Panc1 (cell line): Measurements from ENCODE around the gene CALD1. TPM values are rescaled to one million over a fixed set of nuclear protein-coding genes. Genes with fewer than 3 reads are reported as not detected.

ENCODE experiments used
- ATAC-seq: fragments of 200-7000 bp; cut with Tn5 transposase; 2 replicates; pipeline ENCODE4 v1.9.1; 2020; ENCODE audit warnings: mild to moderate bottlenecking, moderate library complexity
- BruUV-seq: library from RNA; stranded (reverse); fragments of 400-500 nt; replicated peaks from 2 replicates; lab custom pipeline; 2021; lab: Mats Ljungman, UMichigan
- CTCF ChIA-PET: fragments of 300-600 bp; sonication (Branson Sonifier 250); formaldehyde crosslinking; loops from one replicate; lab custom pipeline; 2022; ENCODE audit warnings: antibody characterized with exemption; lab: Charles Lee
- POLR2A ChIA-PET: fragments of 300-600 bp; sonication (Branson Sonifier 250); formaldehyde crosslinking; loops from one replicate; lab custom pipeline; 2022; ENCODE audit warnings: antibody characterized with exemption; lab: Charles Lee
- DNase-seq: peaks from one replicate; pipeline ENCODE4 v3.0.0-alpha.2; 2010; ENCODE audit warnings: low read depth, low spot score
- H3K27ac ChIP-seq: 2 replicates; pipeline ENCODE4 v1.5.1; 2011; ENCODE audit warnings: mild to moderate bottlenecking, low read length, inconsistent platforms
- H3K27me3 ChIP-seq: fragments of 200-500 bp; sonication (Bioruptor generic); 2 replicates; pipeline ENCODE4 v1.6.0; 2014; ENCODE audit warnings: low read length, inconsistent platforms; ENCODE audit not compliant: control insufficient read depth, insufficient read depth
- H3K36me3 ChIP-seq: fragments of 200-500 bp; sonication (Bioruptor generic); 2 replicates; pipeline ENCODE4 v1.5.1; 2014; ENCODE audit warnings: inconsistent platforms, mild to moderate bottlenecking, low read length, moderate library complexity; ENCODE audit not compliant: control insufficient read depth, insufficient read depth
- H3K4me1 ChIP-seq: 2 replicates; pipeline ENCODE4 v1.5.1; 2011; ENCODE audit warnings: inconsistent platforms, mild to moderate bottlenecking, low read length, moderate library complexity; ENCODE audit not compliant: control insufficient read depth, insufficient read depth
- H3K4me3 ChIP-seq, 2 experiments: 2 replicates each; pipeline ENCODE4 v1.5.1; 2011 to 2012; ENCODE audit warnings: low read depth in 2 of 2, low read length in 2 of 2, mild to moderate bottlenecking in 2 of 2, inconsistent platforms in 1 of 2, moderate library complexity in 1 of 2
- H3K9me3 ChIP-seq: fragments of 200-500 bp; sonication (Bioruptor generic); 2 replicates; pipeline ENCODE4 v1.5.1; 2014; ENCODE audit warnings: low read depth, mild to moderate bottlenecking, inconsistent platforms, low read length, moderate library complexity; ENCODE audit not compliant: control insufficient read depth, insufficient read depth
- POLR2AphosphoS5 ChIP-seq: IDR thresholded peaks from 2 replicates; pipeline ENCODE4 v1.6.1; 2012; ENCODE audit warnings: mild to moderate bottlenecking, low read depth, low read length, moderate library complexity
- SIN3A ChIP-seq: IDR thresholded peaks from 2 replicates; pipeline ENCODE4 v1.6.1; 2012; ENCODE audit warnings: low read depth, mild to moderate bottlenecking, low read length, moderate library complexity, borderline replicate concordance; ENCODE audit not compliant: insufficient read depth
- TCF7L2 ChIP-seq: IDR thresholded peaks from 2 replicates; pipeline ENCODE4 v1.6.1; 2011; ENCODE audit warnings: mild to moderate bottlenecking, low read depth, low read length, inconsistent platforms
- in situ Hi-C: cut with HindIII; loops from 2 replicates; pipeline ENCODE4 v1.10.0; 2016; ENCODE audit warnings: low sequenced_read_pairs, low pct_unique_long_range_greater_than_20kb
- intact Hi-C: fragments of 100-400 bp; cut with micrococcal nuclease; formaldehyde crosslinking; loops from one replicate; pipeline ENCODE4 v1.10.0; 2022; ENCODE audit not compliant: unreplicated experiment
- total RNA-seq: library from RNA; stranded (reverse); gene quantifications from one replicate; pipeline ENCODE4 v1.2.1, GENCODE V29; 2021; ENCODE audit not compliant: unreplicated experiment
- TF ChIP-seq, protein P1 (sequence below), 2 experiments: IDR thresholded peaks; 2 replicates each; pipeline ENCODE4 v1.6.1; 2011 to 2012; ENCODE audit warnings: low read depth in 2 of 2, control low read depth in 1 of 2, low read length in 1 of 2, mild to moderate bottlenecking in 1 of 2, moderate library complexity in 1 of 2; ENCODE audit not compliant: insufficient read depth in 1 of 2
- TF ChIP-seq, protein P2 (sequence below): fragments of 450-650 bp; IDR thresholded peaks from 2 replicates; pipeline ENCODE4 v1.5.1; 2017; ENCODE audit warnings: mild to moderate bottlenecking

CALD1 gene
- total RNA-seq, 1 experiment from 2014 or later, result 9.2 TPM

DNA sequence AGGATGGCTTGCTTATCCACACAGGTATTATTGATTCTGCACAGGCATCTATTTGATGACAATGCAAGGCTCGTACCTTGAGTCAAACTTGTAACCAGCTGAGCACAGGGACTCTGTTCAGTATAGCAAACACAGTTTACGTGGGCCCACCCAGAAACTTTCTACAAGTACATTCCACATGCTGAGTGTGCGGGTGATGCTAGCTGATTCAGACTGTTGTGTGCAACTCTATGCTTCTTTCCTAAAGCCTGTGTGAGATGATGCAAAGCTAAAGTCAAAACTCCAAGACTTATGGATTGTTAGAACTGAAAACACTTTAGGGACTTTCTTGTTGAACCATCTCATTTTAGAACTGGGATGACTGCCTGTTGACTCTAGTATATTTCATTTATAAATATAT, 21.5 kb upstream of the CALD1 start:
- no peaks in the 10 kb centered on the region for H3K36me3 ChIP-seq
- ChIA-PET POLR2A (no interaction called here), CTCF (no interaction called here)
- H3K27ac ChIP-seq, result no peak overlapping the region
- in situ Hi-C loops (no loop called here), intact Hi-C loops (no loop called here)
- TF ChIP-seq, protein P1, sequence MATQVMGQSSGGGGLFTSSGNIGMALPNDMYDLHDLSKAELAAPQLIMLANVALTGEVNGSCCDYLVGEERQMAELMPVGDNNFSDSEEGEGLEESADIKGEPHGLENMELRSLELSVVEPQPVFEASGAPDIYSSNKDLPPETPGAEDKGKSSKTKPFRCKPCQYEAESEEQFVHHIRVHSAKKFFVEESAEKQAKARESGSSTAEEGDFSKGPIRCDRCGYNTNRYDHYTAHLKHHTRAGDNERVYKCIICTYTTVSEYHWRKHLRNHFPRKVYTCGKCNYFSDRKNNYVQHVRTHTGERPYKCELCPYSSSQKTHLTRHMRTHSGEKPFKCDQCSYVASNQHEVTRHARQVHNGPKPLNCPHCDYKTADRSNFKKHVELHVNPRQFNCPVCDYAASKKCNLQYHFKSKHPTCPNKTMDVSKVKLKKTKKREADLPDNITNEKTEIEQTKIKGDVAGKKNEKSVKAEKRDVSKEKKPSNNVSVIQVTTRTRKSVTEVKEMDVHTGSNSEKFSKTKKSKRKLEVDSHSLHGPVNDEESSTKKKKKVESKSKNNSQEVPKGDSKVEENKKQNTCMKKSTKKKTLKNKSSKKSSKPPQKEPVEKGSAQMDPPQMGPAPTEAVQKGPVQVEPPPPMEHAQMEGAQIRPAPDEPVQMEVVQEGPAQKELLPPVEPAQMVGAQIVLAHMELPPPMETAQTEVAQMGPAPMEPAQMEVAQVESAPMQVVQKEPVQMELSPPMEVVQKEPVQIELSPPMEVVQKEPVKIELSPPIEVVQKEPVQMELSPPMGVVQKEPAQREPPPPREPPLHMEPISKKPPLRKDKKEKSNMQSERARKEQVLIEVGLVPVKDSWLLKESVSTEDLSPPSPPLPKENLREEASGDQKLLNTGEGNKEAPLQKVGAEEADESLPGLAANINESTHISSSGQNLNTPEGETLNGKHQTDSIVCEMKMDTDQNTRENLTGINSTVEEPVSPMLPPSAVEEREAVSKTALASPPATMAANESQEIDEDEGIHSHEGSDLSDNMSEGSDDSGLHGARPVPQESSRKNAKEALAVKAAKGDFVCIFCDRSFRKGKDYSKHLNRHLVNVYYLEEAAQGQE (IDR thresholded peaks at IDR 0.05; ENCODE audit: insufficient read depth in 1 of 2, low read depth in 2 of 2, low read length in 1 of 2), result no peak
- TF ChIP-seq SIN3A (no peak), TCF7L2 (no peak), POLR2AphosphoS5 (no peak)
- TF ChIP-seq, protein P2, sequence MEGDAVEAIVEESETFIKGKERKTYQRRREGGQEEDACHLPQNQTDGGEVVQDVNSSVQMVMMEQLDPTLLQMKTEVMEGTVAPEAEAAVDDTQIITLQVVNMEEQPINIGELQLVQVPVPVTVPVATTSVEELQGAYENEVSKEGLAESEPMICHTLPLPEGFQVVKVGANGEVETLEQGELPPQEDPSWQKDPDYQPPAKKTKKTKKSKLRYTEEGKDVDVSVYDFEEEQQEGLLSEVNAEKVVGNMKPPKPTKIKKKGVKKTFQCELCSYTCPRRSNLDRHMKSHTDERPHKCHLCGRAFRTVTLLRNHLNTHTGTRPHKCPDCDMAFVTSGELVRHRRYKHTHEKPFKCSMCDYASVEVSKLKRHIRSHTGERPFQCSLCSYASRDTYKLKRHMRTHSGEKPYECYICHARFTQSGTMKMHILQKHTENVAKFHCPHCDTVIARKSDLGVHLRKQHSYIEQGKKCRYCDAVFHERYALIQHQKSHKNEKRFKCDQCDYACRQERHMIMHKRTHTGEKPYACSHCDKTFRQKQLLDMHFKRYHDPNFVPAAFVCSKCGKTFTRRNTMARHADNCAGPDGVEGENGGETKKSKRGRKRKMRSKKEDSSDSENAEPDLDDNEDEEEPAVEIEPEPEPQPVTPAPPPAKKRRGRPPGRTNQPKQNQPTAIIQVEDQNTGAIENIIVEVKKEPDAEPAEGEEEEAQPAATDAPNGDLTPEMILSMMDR, result no peak
- H3K4me3 ChIP-seq, result no peak overlapping the region
- DNase-seq (no peak), ATAC-seq (no peak)
- H3K9me3 ChIP-seq, result no peaks in the 10 kb centered on the region
- no TSS peak for BruUV-seq
- no peaks in the 10 kb centered on the region for H3K27me3 ChIP-seq
- H3K4me1 ChIP-seq, result no peaks in the 10 kb centered on the region

DNA sequence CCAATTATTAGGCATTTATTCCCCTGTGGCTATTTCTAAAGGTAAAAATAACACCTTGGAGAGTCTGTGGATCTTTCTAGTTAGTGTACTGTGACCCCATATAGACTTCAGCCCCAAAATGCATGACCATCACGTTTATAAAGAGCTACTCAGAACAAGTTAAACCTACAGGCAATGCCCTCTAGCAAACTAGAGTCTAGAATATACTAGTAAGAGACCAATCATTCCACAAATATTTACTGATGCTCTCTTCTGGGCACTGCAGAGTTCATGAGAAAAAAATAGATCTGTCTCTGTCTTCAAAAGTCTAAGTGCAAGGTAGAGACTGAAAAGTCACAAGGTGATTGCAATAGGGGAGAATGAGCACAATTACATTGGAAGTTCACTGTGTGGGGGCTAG, 20.5 kb upstream of the CALD1 start:
- DNase-seq (no peak), ATAC-seq (no peak)
- no peaks in the 10 kb centered on the region for H3K9me3 ChIP-seq
- H3K36me3 ChIP-seq, result no peaks in the 10 kb centered on the region
- CTCF ChIA-PET, result interaction anchor here (0.6 kb wide), 1 partner anchor 326 kb away, joined by 5 read pairs; no protein-coding TSS in a partner anchor
- no TSS peak for BruUV-seq
- no peaks in the 10 kb centered on the region for H3K4me1 ChIP-seq
- no peak overlapping the region for H3K4me3 ChIP-seq
- no peak overlapping the region for H3K27ac ChIP-seq
- H3K27me3 ChIP-seq, result no peaks in the 10 kb centered on the region
- TF ChIP-seq, protein P1 (IDR thresholded peaks at IDR 0.05; ENCODE audit: insufficient read depth in 1 of 2, low read depth in 2 of 2, low read length in 1 of 2), result no peak
- TF ChIP-seq, protein P2, result no peak
- no peak for TF ChIP-seq SIN3A
- no peak for TF ChIP-seq TCF7L2
- TF ChIP-seq POLR2AphosphoS5, result no peak
- POLR2A ChIA-PET, result no interaction called here
- intact Hi-C loops (no loop called here), in situ Hi-C loops (no loop called here)
